Esophagus squamous epithelium (tissue), 4 donors: Measurements from ENCODE around the gene PMM2.
"Not testable (repeated sequence)": the region's sequence is repeated elsewhere in the genome, so short reads cannot be mapped to it uniquely, and the experiment has no call there.

Experiments
- POLR2A ChIP-seq, 4 donors: fragments of 450-650 bp; IDR thresholded peaks; one replicate each; pipeline ENCODE4 v1.6.1; 2017; ENCODE audit warnings: antibody characterized with exemption in 4 of 4, mild to moderate bottlenecking in 4 of 4, moderate library complexity in 3 of 4
- TF ChIP-seq, protein P1 (sequence below), 6 experiments: fragments of 450-650 bp in 4 of 6; fragments of 200-600 bp in 2 of 6; sonication (generic) in 2 of 6; IDR thresholded peaks; one replicate each; pipeline ENCODE4 v1.5.1; 2016 to 2019; ENCODE audit warnings: antibody characterized with exemption in 6 of 6, mild to moderate bottlenecking in 4 of 6, moderate library complexity in 4 of 6

DNA sequence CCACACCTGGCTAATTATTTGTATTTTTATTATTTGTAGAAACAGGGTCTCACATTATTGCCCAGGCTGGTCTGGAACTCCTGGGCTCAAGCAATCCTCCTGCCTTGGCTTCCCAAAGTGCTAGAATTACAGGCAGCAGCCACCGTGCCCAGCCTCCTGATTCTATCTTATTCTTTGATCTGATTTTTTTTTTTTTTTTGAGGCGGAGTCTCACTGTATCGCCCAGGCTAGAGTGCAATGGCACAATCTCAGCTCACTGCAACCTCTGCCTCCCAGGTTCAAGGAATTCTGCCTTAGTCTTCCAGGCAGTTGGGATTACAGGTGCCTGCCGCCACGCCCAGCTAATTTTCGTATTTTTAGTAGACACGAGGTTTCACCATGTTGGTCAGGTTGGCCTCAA is 77.7 kb downstream of the PMM2 start:
- not testable (repeated sequence) for TF ChIP-seq POLR2A (IDR thresholded peaks at IDR 0.05)
- TF ChIP-seq, protein P1, sequence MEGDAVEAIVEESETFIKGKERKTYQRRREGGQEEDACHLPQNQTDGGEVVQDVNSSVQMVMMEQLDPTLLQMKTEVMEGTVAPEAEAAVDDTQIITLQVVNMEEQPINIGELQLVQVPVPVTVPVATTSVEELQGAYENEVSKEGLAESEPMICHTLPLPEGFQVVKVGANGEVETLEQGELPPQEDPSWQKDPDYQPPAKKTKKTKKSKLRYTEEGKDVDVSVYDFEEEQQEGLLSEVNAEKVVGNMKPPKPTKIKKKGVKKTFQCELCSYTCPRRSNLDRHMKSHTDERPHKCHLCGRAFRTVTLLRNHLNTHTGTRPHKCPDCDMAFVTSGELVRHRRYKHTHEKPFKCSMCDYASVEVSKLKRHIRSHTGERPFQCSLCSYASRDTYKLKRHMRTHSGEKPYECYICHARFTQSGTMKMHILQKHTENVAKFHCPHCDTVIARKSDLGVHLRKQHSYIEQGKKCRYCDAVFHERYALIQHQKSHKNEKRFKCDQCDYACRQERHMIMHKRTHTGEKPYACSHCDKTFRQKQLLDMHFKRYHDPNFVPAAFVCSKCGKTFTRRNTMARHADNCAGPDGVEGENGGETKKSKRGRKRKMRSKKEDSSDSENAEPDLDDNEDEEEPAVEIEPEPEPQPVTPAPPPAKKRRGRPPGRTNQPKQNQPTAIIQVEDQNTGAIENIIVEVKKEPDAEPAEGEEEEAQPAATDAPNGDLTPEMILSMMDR (IDR thresholded peaks at IDR 0.05): not testable (repeated sequence)
